NCI-H187 treated with DMSO at 0.1 percent for 48 hours (cell line): ENCODE measurements around the gene ASAP2.

Experiments used
- DNase-seq: peaks from one replicate; lab custom pipeline; 2025; lab: John Stamatoyannopoulos, UW

ASAP2 gene

GRCh38 chr2:9184361-9184760 lies 22.3 kb upstream of the ASAP2 start:
- DNase-seq: no peak

GRCh38 chr2:9187620-9188214 lies 18.9 kb upstream of the ASAP2 start:
- no peak for DNase-seq

GRCh38 chr2:9188823-9189222 lies 17.8 kb upstream of the ASAP2 start:
- no peak for DNase-seq

GRCh38 chr2:9189901-9190300 lies 16.7 kb upstream of the ASAP2 start:
- DNase-seq: no peak

GRCh38 chr2:9191041-9191481 lies 15.6 kb upstream of the ASAP2 start:
- DNase-seq: no peak

- no peak for DNase-seq
These were observed 13.9 kb upstream of the ASAP2 start for GRCh38 chr2:9192712-9193111.

- no peak for DNase-seq
These were observed 12.3 kb upstream of the ASAP2 start for GRCh38 chr2:9194352-9194751.

GRCh38 chr2:9196637-9197036 lies 10.0 kb upstream of the ASAP2 start:
- no peak for DNase-seq

- DNase-seq: no peak
These were observed 8.7 kb upstream of the ASAP2 start for GRCh38 chr2:9197916-9198315.

- DNase-seq: no peak
These were observed 6.6 kb upstream of the ASAP2 start for GRCh38 chr2:9199716-9200632.

GRCh38 chr2:9200633-9201015 lies 6.0 kb upstream of the ASAP2 start:
- DNase-seq: no peak

- DNase-seq: no peak
These were observed 5.3 kb upstream of the ASAP2 start for GRCh38 chr2:9201185-9201891.

- DNase-seq: no peak
These were observed 3.6 kb upstream of the ASAP2 start for GRCh38 chr2:9203006-9203405.

- no peak for DNase-seq
These were observed 2.7 kb upstream of the ASAP2 start for GRCh38 chr2:9203876-9204275.

- no peak for DNase-seq
These were observed 1.7 kb upstream of the ASAP2 start for GRCh38 chr2:9204939-9205338.

GRCh38 chr2:9205486-9205885 lies 1.1 kb upstream of the ASAP2 start:
- no peak for DNase-seq

GRCh38 chr2:9206991-9207640 lies 504 bp downstream of the ASAP2 start:
- no peak for DNase-seq

- no peak for DNase-seq
These were observed 1.2 kb downstream of the ASAP2 start for GRCh38 chr2:9207641-9208311.

GRCh38 chr2:9208875-9209274 lies 2.3 kb downstream of the ASAP2 start:
- no peak for DNase-seq

GRCh38 chr2:9210030-9210429 lies 3.4 kb downstream of the ASAP2 start:
- DNase-seq: no peak

GRCh38 chr2:9211496-9211895 lies 4.9 kb downstream of the ASAP2 start:
- no peak for DNase-seq
